Measurements from ENCODE around the gene FHIT. TPM values are rescaled to one million over a fixed set of nuclear protein-coding genes. Genes with fewer than 3 reads are reported as not detected.
A peak's percentile ranks its signal among the peaks of the same experiment; 100 is the strongest.

FHIT gene
- total and polyA plus RNA-seq, 10 of the 15 experiments (the other 5 are each of a cell fraction or from before 2014, with no cell fraction given) = 4.2 to 14.9 (median 9.4) TPM

- TF ChIP-seq PBX3 (IDR thresholded peaks at IDR 0.05; ENCODE audit: insufficient replicate concordance, low read depth, low read length) (peak; percentile 65), MTA2 (IDR thresholded peaks at IDR 0.05; ENCODE audit: low read depth) (peak; percentile 67), RELB (IDR thresholded peaks at IDR 0.05; ENCODE audit: low read depth) (peak; percentile 65), SMAD5 (IDR thresholded peaks at IDR 0.05; ENCODE audit: low read depth) (no peak), STAT1 (conservative IDR thresholded peaks at IDR 0.05) (no peak), USF1 (IDR thresholded peaks at IDR 0.05; ENCODE audit: borderline replicate concordance, extremely low read length, insufficient read depth, low read depth, low read length) (no peak), CEBPZ (IDR thresholded peaks at IDR 0.05; ENCODE audit: low read depth, low read length) (no peak)
Observed at GRCh38 chr3:61181874-61182273, 69.4 kb downstream of the FHIT start (continued).
